PC-3 (cell line): ENCODE data around the gene TCERG1L. TPM values are rescaled to one million over a fixed set of nuclear protein-coding genes. Genes with fewer than 3 reads are reported as not detected.

Source experiments
- ATAC-seq: fragments of 200-7000 bp; cut with Tn5 transposase; 2 replicates; pipeline ENCODE4 v1.9.1; 2020; ENCODE audit warnings: mild to moderate bottlenecking, moderate library complexity
- BruUV-seq: library from RNA; stranded (reverse); fragments of 400-500 nt; replicated peaks from 2 replicates; lab custom pipeline; 2021; lab: Mats Ljungman, UMichigan
- CTCF ChIA-PET: fragments of 300-600 bp; sonication (Branson Sonifier 250); formaldehyde crosslinking; loops from one replicate; lab custom pipeline; 2022; ENCODE audit warnings: antibody characterized with exemption; lab: Charles Lee
- POLR2A ChIA-PET: fragments of 300-600 bp; sonication (Branson Sonifier 250); formaldehyde crosslinking; loops from one replicate; lab custom pipeline; 2022; ENCODE audit warnings: antibody characterized with exemption; ENCODE audit not compliant: unreplicated experiment; lab: Charles Lee
- DNase-seq: peaks from one replicate; pipeline ENCODE4 v3.0.0-alpha.2; 2015
- H2AFZ ChIP-seq: fragments of 300-600 bp; sonication (generic); 2 replicates; pipeline ENCODE4 v1.6.0; 2016; ENCODE audit warnings: antibody characterized with exemption, low read length
- H3F3A ChIP-seq: fragments of 300-600 bp; sonication (generic); one replicate; pipeline ENCODE4 v1.6.0; 2017; ENCODE audit warnings: antibody characterized with exemption, low read length, control low read depth, mild to moderate bottlenecking; ENCODE audit not compliant: unreplicated experiment
- H3K27ac ChIP-seq: fragments of 300-600 bp; sonication (generic); 2 replicates; pipeline ENCODE4 v1.5.1; 2016; ENCODE audit warnings: mild to moderate bottlenecking, low read length
- H3K27me3 ChIP-seq: fragments of 300-600 bp; sonication (generic); 2 replicates; pipeline ENCODE4 v1.6.1; 2016; ENCODE audit warnings: low read length, mixed read lengths
- H3K36me3 ChIP-seq: fragments of 300-600 bp; sonication (generic); 2 replicates; pipeline ENCODE4 v1.6.1; 2016; ENCODE audit warnings: low read depth, mixed run types, low read length, mixed read lengths
- H3K4me1 ChIP-seq: fragments of 300-600 bp; sonication (generic); 2 replicates; pipeline ENCODE4 v1.5.1; 2016; ENCODE audit warnings: low read length; ENCODE audit not compliant: insufficient read depth
- H3K4me2 ChIP-seq: fragments of 300-600 bp; sonication (generic); 2 replicates; pipeline ENCODE4 v1.6.0; 2016; ENCODE audit warnings: low read length
- H3K4me3 ChIP-seq: fragments of 300-600 bp; sonication (generic); 2 replicates; pipeline ENCODE4 v1.5.1; 2016; ENCODE audit warnings: mild to moderate bottlenecking, low read length, mixed read lengths
- H3K79me2 ChIP-seq: fragments of 300-600 bp; sonication (generic); 2 replicates; pipeline ENCODE4 v1.6.1; 2017; ENCODE audit warnings: low read length, mixed read lengths
- H3K9ac ChIP-seq: fragments of 300-600 bp; sonication (generic); 2 replicates; pipeline ENCODE4 v1.6.0; 2016; ENCODE audit warnings: mild to moderate bottlenecking, low read length
- H3K9me2 ChIP-seq: fragments of 300-600 bp; sonication (generic); replicated peaks from 2 replicates; pipeline ENCODE4 v1.6.1; 2016; ENCODE audit warnings: mixed run types, low read length, mixed read lengths
- H3K9me3 ChIP-seq: fragments of 300-600 bp; sonication (generic); 2 replicates; pipeline ENCODE4 v1.6.1; 2016; ENCODE audit warnings: low read length, mixed read lengths
- H4K20me1 ChIP-seq: fragments of 300-600 bp; sonication (generic); 2 replicates; pipeline ENCODE4 v1.6.1; 2016; ENCODE audit warnings: low read length, mixed read lengths
- EZH2 ChIP-seq: fragments of 300-600 bp; sonication (generic); IDR thresholded peaks from one replicate; pipeline ENCODE4 v1.6.1; 2017; ENCODE audit warnings: antibody characterized with exemption, mild to moderate bottlenecking, low read length; ENCODE audit not compliant: unreplicated experiment
- EZH2phosphoT487 ChIP-seq: fragments of 300-600 bp; sonication (generic); IDR thresholded peaks from 2 replicates; pipeline ENCODE4 v1.6.1; 2018; ENCODE audit warnings: mild to moderate bottlenecking, antibody characterized with exemption, low read length, borderline replicate concordance
- intact Hi-C: fragments of 100-400 bp; cut with micrococcal nuclease; formaldehyde crosslinking; loops from 2 replicates; pipeline ENCODE4 v1.9.0; 2023
- total RNA-seq: library from RNA; depleted of rRNA; stranded (reverse); fragments of >200 nt; gene quantifications from 2 replicates; pipeline ENCODE4 v1.2.3, GENCODE V29; 2014
- TF ChIP-seq, protein P1 (sequence below): fragments of 300-600 bp; sonication (generic); conservative IDR thresholded peaks from 2 replicates; pipeline ENCODE4 v1.5.1; 2017; ENCODE audit warnings: antibody characterized with exemption, low read depth, mild to moderate bottlenecking, low read length

The TCERG1L gene
- total RNA-seq, 1 experiment from 2014 or later, result not detected

DNA sequence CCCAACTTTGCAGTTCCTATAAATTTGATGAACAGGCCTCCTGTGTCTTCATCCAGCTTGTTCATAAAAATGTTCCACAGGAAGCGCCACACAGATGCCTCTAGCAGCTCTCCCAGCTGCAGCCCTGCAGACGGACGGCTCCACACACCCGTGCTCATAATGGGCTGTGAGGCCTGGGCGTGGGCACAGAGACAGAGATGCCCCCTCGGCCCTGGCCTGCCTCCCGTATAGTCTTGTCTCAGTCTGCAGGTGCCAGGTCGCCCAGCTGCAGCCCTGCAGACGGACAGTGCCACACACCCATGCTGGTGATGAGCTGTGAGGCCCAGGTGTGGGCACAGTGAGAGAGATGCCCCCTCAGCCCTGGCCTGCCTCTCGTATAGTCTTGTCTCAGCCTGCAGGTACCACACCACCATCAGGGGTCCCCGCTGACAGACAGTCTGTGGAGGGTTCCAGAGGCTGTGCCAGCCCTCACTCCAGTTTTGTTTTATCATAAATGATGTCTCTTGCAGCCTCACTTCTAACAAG is 189.9 kb downstream of the TCERG1L start:
- H3K9me3 ChIP-seq, result no peaks in the 10 kb centered on the region
- BruUV-seq, result no TSS peak
- no peak overlapping the region for H3K27ac ChIP-seq
- H3K79me2 ChIP-seq, result no peaks in the 10 kb centered on the region
- H3K4me3 ChIP-seq, result no peak overlapping the region
- H3K36me3 ChIP-seq, result no peaks in the 10 kb centered on the region
- ChIA-PET CTCF (no interaction called here), POLR2A (interaction anchor here (0.6 kb wide), 1 partner anchor 20 kb away, joined by 3 read pairs; no protein-coding TSS in a partner anchor)
- DNase-seq (no peak), ATAC-seq (no peak)
- H3K4me1 ChIP-seq, result no peaks in the 10 kb centered on the region
- no peaks in the 10 kb centered on the region for H3K27me3 ChIP-seq
- no peak overlapping the region for H3K4me2 ChIP-seq
- no peak overlapping the region for H3K9ac ChIP-seq
- no peaks in the 10 kb centered on the region for H4K20me1 ChIP-seq
- no peak for TF ChIP-seq EZH2
- no peak for TF ChIP-seq EZH2phosphoT487
- TF ChIP-seq, protein P1, sequence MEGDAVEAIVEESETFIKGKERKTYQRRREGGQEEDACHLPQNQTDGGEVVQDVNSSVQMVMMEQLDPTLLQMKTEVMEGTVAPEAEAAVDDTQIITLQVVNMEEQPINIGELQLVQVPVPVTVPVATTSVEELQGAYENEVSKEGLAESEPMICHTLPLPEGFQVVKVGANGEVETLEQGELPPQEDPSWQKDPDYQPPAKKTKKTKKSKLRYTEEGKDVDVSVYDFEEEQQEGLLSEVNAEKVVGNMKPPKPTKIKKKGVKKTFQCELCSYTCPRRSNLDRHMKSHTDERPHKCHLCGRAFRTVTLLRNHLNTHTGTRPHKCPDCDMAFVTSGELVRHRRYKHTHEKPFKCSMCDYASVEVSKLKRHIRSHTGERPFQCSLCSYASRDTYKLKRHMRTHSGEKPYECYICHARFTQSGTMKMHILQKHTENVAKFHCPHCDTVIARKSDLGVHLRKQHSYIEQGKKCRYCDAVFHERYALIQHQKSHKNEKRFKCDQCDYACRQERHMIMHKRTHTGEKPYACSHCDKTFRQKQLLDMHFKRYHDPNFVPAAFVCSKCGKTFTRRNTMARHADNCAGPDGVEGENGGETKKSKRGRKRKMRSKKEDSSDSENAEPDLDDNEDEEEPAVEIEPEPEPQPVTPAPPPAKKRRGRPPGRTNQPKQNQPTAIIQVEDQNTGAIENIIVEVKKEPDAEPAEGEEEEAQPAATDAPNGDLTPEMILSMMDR, result no peak
- no peaks in the 10 kb centered on the region for H3F3A ChIP-seq
- intact Hi-C loops, result no loop called here
- H3K9me2 ChIP-seq, result no peaks in the 10 kb centered on the region
- no peak overlapping the region for H2AFZ ChIP-seq

DNA sequence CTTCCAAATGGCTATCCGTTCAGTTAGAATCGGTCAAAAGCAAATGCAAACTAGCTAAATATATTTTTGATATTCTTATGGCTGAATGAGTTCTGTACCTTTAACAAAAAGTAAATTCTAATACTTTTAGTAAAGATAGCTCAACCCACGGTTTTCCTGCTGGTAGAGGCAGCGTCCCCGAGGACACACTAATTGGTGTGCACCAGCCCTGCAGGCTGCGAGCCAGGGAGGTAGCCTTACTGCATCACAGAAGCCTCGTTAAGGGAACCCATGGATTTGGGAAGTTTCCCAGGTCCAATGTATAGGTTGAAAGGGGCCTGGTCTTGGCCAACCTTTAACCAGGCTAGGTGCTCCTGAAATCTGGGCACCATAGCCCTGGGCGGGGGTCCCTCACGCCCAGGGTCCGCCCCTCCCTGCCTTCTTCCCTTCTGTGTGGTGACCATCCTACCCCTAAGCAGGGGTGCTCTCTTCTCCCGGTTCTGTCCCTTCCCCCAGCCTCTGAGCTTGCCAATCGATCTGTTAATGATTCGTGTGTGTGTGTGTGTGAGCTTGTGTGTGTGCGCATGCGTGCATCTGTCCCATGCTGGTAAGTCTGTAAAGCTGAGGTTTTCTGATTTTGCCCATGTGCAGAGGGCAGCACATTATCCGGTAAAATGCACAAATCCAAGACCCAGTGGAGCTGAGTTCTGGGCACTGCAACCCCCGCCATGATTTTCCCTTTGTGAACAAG is 191.7 kb downstream of the TCERG1L start:
- POLR2A ChIA-PET, result no interaction called here
- Histone ChIP-seq H3K9ac (no peak overlapping the region), H3K79me2 (no peaks in the 10 kb centered on the region), H3K4me2 (no peak overlapping the region), H3K4me3 (no peak overlapping the region), H3F3A (no peaks in the 10 kb centered on the region), H3K27ac (no peak overlapping the region), H4K20me1 (no peaks in the 10 kb centered on the region), H3K9me2 (no peaks in the 10 kb centered on the region), H2AFZ (no peak overlapping the region), H3K9me3 (no peaks in the 10 kb centered on the region), H3K4me1 (no peaks in the 10 kb centered on the region), H3K36me3 (no peaks in the 10 kb centered on the region), H3K27me3 (no peaks in the 10 kb centered on the region)
- no peak for DNase-seq
- CTCF ChIA-PET, result no interaction called here
- ATAC-seq, result no peak
- BruUV-seq, result no TSS peak
- TF ChIP-seq EZH2phosphoT487 (no peak), EZH2 (no peak)
- TF ChIP-seq, protein P1, result no peak
- intact Hi-C loops, result no loop called here
